Lower lobe of right lung (tissue), 2 donors: ENCODE data around the gene ANXA2R. TPM values are rescaled to one million over a fixed set of nuclear protein-coding genes. Genes with fewer than 3 reads are reported as not detected.
"Not testable (repeated sequence)": the region's sequence is repeated elsewhere in the genome, so short reads cannot be mapped to it uniquely, and the experiment has no call there.

Source experiments
- ATAC-seq, 2 donors: fragments of 200-7000 bp; cut with Tn5 transposase; one replicate each; pipeline ENCODE4 v1.9.1; 2020 to 2022; ENCODE audit warnings: mild to moderate bottlenecking in 2 of 2, moderate library complexity in 2 of 2
- DNase-seq: peaks from one replicate; pipeline ENCODE4 v3.0.0-alpha.2; 2020
- H3K27ac ChIP-seq: fragments of 200-600 bp; one replicate; pipeline ENCODE4 v1.8.0; 2022
- H3K27me3 ChIP-seq: fragments of 200-600 bp; one replicate; pipeline ENCODE4 v1.8.0; 2022; ENCODE audit warnings: low read depth
- H3K36me3 ChIP-seq: fragments of 200-600 bp; one replicate; pipeline ENCODE4 v1.8.0; 2022; ENCODE audit warnings: mild to moderate bottlenecking
- H3K4me1 ChIP-seq: fragments of 200-600 bp; one replicate; pipeline ENCODE4 v1.8.0; 2022
- H3K4me3 ChIP-seq: fragments of 200-600 bp; one replicate; pipeline ENCODE4 v1.8.0; 2022; ENCODE audit warnings: mild to moderate bottlenecking
- H3K9me3 ChIP-seq: fragments of 200-600 bp; one replicate; pipeline ENCODE4 v1.8.0; 2022
- CTCF ChIP-seq: fragments of 200-600 bp; IDR thresholded peaks from one replicate; pipeline ENCODE4 v1.8.0; 2022; ENCODE audit warnings: antibody characterized with exemption, mild to moderate bottlenecking
- intact Hi-C: fragments of 100-400 bp; cut with DNase I; formaldehyde crosslinking; loops from one replicate; pipeline ENCODE4 v1.11.0; 2022
- total RNA-seq: library from RNA; stranded (reverse); fragmentation: NEBNext Ultra II Directional; extraction: Animal tissue kit (Norgen Biotek cat#: 25700); gene quantifications from one replicate; pipeline ENCODE4 v1.2.1, GENCODE V29; 2021
- donor health status: DM: no; HTN: yes; CAD: no; lungs with severe emphysema.

ANXA2R gene
- total RNA-seq, 1 donor from 2014 or later = 4.4 TPM

GRCh38 chr5:43066799-43067741 is 27.0 kb upstream of the ANXA2R start:
- peak; percentile 88 for DNase-seq
- intact Hi-C loops = no loop called here
- peak overlapping the region; percentile 100 for H3K27ac ChIP-seq

DNA sequence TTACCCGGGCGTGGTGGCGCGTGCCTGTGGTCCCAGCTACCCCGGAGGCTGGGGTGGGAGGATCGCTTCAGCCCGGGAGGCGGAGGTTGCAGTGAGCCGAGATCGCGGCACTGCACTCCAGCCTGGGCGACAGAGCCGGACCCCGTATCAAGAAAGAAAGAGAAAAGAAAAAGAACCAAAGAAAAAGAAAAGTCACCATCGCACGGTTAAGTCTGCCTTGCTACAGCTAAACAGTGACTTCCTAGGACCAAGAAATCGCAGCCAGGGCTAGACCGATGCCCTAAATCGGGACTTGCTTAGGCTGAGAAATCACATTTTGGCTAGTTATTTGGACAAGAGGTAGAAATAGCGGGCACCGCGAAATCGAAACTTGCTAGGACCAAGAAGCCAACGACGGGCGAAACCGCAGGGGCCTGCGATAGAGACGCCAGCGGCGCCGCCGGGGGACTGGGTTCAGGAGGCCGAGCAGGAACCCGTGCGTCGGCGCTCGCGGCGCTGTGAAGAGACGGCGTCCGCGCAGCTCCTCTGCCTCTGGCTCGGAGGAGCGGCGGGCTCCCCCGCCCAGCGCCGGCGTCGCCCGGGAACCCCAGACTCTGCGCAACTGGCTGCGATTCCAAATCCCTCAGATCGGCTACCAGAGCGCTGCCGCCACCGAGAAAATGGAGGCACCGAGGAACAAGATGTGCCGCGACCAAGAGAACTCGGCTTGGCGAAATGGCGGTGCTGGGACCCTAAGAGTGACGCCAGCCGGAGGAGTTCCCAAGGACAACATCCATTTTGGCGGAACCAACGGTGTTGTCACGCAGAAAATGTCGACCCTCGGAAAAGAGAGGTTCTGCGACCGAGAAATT is 26.1 kb upstream of the ANXA2R start:
- Histone ChIP-seq H3K27ac (peak overlapping the region; percentile 100), H3K4me3 (peak overlapping the region; percentile 67), H3K27me3 (no peaks in the 10 kb centered on the region), H3K36me3 (peaks cover 14% of the 10 kb centered on the region), H3K9me3 (no peaks in the 10 kb centered on the region), H3K4me1 (peaks cover 41% of the 10 kb centered on the region)
- peak; percentile 66 to 73 for ATAC-seq
- TF ChIP-seq CTCF = peak; percentile 9
- intact Hi-C loops = no loop called here
- DNase-seq = peak; percentile 88

More at GRCh38 chr5:43066799-43067741, 27.0 kb upstream of the ANXA2R start:
- Histone ChIP-seq H3K4me3 (peak overlapping the region; percentile 67), H3K9me3 (no peaks in the 10 kb centered on the region), H3K4me1 (peaks cover 36% of the 10 kb centered on the region), H3K27me3 (no peaks in the 10 kb centered on the region), H3K36me3 (peaks cover 22% of the 10 kb centered on the region)
- TF ChIP-seq CTCF = no peak
- peak; percentile 83 to 85 for ATAC-seq

- Histone ChIP-seq H3K9me3 (no peaks in the 10 kb centered on the region), H3K4me3 (peak overlapping the region; percentile 67), H3K27ac (peak overlapping the region; percentile 100), H3K4me1 (peaks cover 41% of the 10 kb centered on the region), H3K27me3 (no peaks in the 10 kb centered on the region), H3K36me3 (peaks cover 7% of the 10 kb centered on the region)
- DNase-seq = no peak
- ATAC-seq = peak in 1 of 2 donors; percentile 3
- intact Hi-C loops = no loop called here
- no peak for TF ChIP-seq CTCF
Measured at GRCh38 chr5:43065387-43065947, 25.3 kb upstream of the ANXA2R start.

DNA sequence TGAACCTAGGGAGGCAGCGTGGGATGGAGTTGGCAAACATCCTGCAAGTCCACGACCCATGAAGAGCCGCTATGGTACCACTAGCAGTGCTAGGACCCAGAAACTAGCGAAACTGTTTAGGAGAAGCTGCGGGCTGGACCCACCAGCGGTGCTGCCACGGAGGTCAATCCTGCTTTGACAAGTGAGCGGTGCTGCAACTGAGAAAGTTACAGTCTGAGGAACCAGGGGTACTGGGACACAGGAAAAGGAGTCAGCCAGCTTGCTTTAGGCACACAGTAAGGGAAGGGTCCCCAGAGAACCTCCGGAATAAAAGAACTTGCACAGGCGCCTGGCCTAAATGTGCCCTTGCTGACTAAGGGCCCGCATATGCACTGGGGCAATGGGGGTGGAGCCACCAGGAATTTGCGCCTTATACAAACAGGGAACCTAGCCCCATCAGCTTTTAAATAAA is 23.6 kb upstream of the ANXA2R start:
- no peak for DNase-seq
- Histone ChIP-seq H3K27ac (peak overlapping the region; percentile 100), H3K4me3 (peak overlapping the region; percentile 67), H3K4me1 (peaks cover 26% of the 10 kb centered on the region), H3K36me3 (no peaks in the 10 kb centered on the region), H3K27me3 (no peaks in the 10 kb centered on the region), H3K9me3 (no peaks in the 10 kb centered on the region)
- no peak for ATAC-seq
- intact Hi-C loops = no loop called here
- TF ChIP-seq CTCF = no peak

GRCh38 chr5:43061352-43062075 is 21.4 kb upstream of the ANXA2R start:
- Histone ChIP-seq H3K4me3 (no peak overlapping the region), H3K4me1 (peaks cover 15% of the 10 kb centered on the region), H3K27ac (no peak overlapping the region), H3K36me3 (no peaks in the 10 kb centered on the region), H3K9me3 (no peaks in the 10 kb centered on the region), H3K27me3 (no peaks in the 10 kb centered on the region)
- no peak for DNase-seq
- intact Hi-C loops = no loop called here
- TF ChIP-seq CTCF = no peak
- ATAC-seq = no peak

- H3K27ac ChIP-seq, ATAC-seq, DNase-seq, H3K27me3 ChIP-seq, H3K4me3 ChIP-seq, intact Hi-C loops, H3K36me3 ChIP-seq, H3K9me3 ChIP-seq: not testable (repeated sequence)
- H3K4me1 ChIP-seq = peaks cover 15% of the 10 kb centered on the region
Measured at GRCh38 chr5:43060020-43060419, 19.9 kb upstream of the ANXA2R start.

GRCh38 chr5:43055098-43055497 is 15.0 kb upstream of the ANXA2R start:
- H3K4me1 ChIP-seq, H3K27ac ChIP-seq, H3K27me3 ChIP-seq, DNase-seq, H3K4me3 ChIP-seq, ATAC-seq, H3K9me3 ChIP-seq, intact Hi-C loops: not testable (repeated sequence)
- peaks cover 14% of the 10 kb centered on the region for H3K36me3 ChIP-seq
